ENCODE measurements around the gene TFDP1.

TFDP1 gene

GRCh38 chr13:113584205-113584869 is at the start of gene TFDP1:
TFDP1 (plus strand) TSS chr13:113584753; CDS start chr13:113585838, 1,085 bp downstream.
- DNase-seq (ENCODE audit: low read depth) = peak; percentile 90

GRCh38 chr13:113535381-113535781 is 49.2 kb upstream of the TFDP1 start:
- DNase-seq (ENCODE audit: low read depth) = no peak

GRCh38 chr13:113536461-113537110 is 48.0 kb upstream of the TFDP1 start:
- DNase-seq (ENCODE audit: low read depth) = no peak

- DNase-seq (ENCODE audit: low read depth) = no peak
Measured at GRCh38 chr13:113537205-113537604, 47.3 kb upstream of the TFDP1 start.

- no peak for DNase-seq (ENCODE audit: low read depth)
Measured at GRCh38 chr13:113537909-113538688, 46.5 kb upstream of the TFDP1 start.

- no peak for DNase-seq (ENCODE audit: low read depth)
Measured at GRCh38 chr13:113538689-113539058, 45.9 kb upstream of the TFDP1 start.

- no peak for DNase-seq (ENCODE audit: low read depth)
Measured at GRCh38 chr13:113539176-113539575, 45.4 kb upstream of the TFDP1 start.

- DNase-seq (ENCODE audit: low read depth) = no peak
Measured at GRCh38 chr13:113539822-113540221, 44.7 kb upstream of the TFDP1 start.

GRCh38 chr13:113540523-113540922 is 44.0 kb upstream of the TFDP1 start:
- no peak for DNase-seq (ENCODE audit: low read depth)

- DNase-seq (ENCODE audit: low read depth) = no peak
Measured at GRCh38 chr13:113542751-113543424, 41.7 kb upstream of the TFDP1 start.

- no peak for DNase-seq (ENCODE audit: low read depth)
Measured at GRCh38 chr13:113544071-113544891, 40.3 kb upstream of the TFDP1 start.

GRCh38 chr13:113544896-113545295 is 39.7 kb upstream of the TFDP1 start:
- no peak for DNase-seq (ENCODE audit: low read depth)

GRCh38 chr13:113545455-113545930 is 39.1 kb upstream of the TFDP1 start:
- no peak for DNase-seq (ENCODE audit: low read depth)

GRCh38 chr13:113545931-113546516 is 38.5 kb upstream of the TFDP1 start:
- no peak for DNase-seq (ENCODE audit: low read depth)

GRCh38 chr13:113546571-113547237 is 37.8 kb upstream of the TFDP1 start:
- no peak for DNase-seq (ENCODE audit: low read depth)

- DNase-seq (ENCODE audit: low read depth) = no peak
Measured at GRCh38 chr13:113547238-113547971, 37.1 kb upstream of the TFDP1 start.

GRCh38 chr13:113548171-113548641 is 36.3 kb upstream of the TFDP1 start:
- DNase-seq (ENCODE audit: low read depth) = no peak

- DNase-seq (ENCODE audit: low read depth) = no peak
Measured at GRCh38 chr13:113548778-113549621, 35.6 kb upstream of the TFDP1 start.

GRCh38 chr13:113550453-113550852 is 34.1 kb upstream of the TFDP1 start:
- no peak for DNase-seq (ENCODE audit: low read depth)

Measured in activated T-cell treated with anti-CD3 and anti-CD28 coated beads for 48 hours (primary cell).